Uterus (tissue), 2 donors: ENCODE results near the gene FBXO15.

Experiments
- POLR2A ChIP-seq, 2 donors: fragments of 450-650 bp; IDR thresholded peaks; one replicate each; pipeline ENCODE4 v1.6.1; 2016; ENCODE audit warnings: antibody characterized with exemption in 2 of 2, mild to moderate bottlenecking in 1 of 2, moderate library complexity in 1 of 2
- TF ChIP-seq, protein P1 (sequence below), 4 experiments: fragments of 200-600 bp in 2 of 4; fragments of 450-650 bp in 2 of 4; sonication (generic) in 2 of 4; IDR thresholded peaks; one replicate each; pipeline ENCODE4 v1.5.1; 2016 to 2019; ENCODE audit warnings: antibody characterized with exemption in 4 of 4, mild to moderate bottlenecking in 2 of 4, moderate library complexity in 1 of 4

DNA sequence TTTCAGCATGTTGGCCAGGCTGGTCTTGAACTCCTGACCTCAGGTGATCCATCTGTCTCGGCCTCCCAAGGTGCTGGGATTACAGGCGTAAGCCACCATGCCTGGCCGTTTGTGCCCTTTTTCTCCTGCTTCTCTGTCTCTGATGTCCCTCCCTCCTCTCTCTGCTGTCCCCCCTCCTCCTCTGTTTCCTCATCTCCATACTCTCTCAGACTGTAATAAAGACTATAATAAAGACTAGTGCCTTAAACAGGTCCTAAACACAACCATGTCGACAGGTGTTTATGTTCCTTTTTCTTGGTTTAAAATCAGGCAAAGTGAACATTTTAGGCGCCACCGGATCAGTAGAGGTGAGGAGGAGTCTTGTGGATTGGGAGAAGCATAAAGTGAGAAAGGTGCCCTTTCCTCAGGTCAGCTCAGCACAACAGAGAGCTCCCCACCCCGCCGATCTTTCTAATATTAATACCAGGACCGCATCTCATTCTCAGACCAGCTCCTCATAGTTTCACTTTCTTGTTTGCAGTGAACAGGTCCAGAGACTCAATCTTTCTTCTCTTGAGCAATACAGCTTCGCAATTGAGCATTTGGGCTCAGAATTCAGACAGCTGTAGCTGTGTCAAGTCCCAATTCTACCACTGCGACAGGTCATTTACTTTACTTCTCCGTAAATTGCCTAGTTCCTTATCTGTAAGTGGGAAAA, 24.4 kb upstream of the FBXO15 start:
- TF ChIP-seq, protein P1, sequence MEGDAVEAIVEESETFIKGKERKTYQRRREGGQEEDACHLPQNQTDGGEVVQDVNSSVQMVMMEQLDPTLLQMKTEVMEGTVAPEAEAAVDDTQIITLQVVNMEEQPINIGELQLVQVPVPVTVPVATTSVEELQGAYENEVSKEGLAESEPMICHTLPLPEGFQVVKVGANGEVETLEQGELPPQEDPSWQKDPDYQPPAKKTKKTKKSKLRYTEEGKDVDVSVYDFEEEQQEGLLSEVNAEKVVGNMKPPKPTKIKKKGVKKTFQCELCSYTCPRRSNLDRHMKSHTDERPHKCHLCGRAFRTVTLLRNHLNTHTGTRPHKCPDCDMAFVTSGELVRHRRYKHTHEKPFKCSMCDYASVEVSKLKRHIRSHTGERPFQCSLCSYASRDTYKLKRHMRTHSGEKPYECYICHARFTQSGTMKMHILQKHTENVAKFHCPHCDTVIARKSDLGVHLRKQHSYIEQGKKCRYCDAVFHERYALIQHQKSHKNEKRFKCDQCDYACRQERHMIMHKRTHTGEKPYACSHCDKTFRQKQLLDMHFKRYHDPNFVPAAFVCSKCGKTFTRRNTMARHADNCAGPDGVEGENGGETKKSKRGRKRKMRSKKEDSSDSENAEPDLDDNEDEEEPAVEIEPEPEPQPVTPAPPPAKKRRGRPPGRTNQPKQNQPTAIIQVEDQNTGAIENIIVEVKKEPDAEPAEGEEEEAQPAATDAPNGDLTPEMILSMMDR (IDR thresholded peaks at IDR 0.05), result no peak
- TF ChIP-seq POLR2A (IDR thresholded peaks at IDR 0.05), result no peak
